Brain microvascular endothelial cell (primary cell): Measurements from ENCODE around the gene PRPF6.

ENCODE experiments used
- DNase-seq: peaks from one replicate; pipeline ENCODE4 v3.0.0-alpha.2; 2020
- H3K27ac ChIP-seq: fragments of 250-450 bp; sonication (Bioruptor Pico); 2 replicates; pipeline ENCODE4 v1.5.1; 2020; ENCODE audit warnings: mild to moderate bottlenecking, moderate library complexity
- H3K27me3 ChIP-seq: fragments of 250-450 bp; sonication (Bioruptor Pico); replicated peaks from 2 replicates; pipeline ENCODE4 v1.5.1; 2020; ENCODE audit warnings: mild to moderate bottlenecking
- H3K36me3 ChIP-seq: fragments of 250-450 bp; sonication (Bioruptor Pico); replicated peaks from 2 replicates; pipeline ENCODE4 v1.5.1; 2020; ENCODE audit warnings: mild to moderate bottlenecking
- H3K4me3 ChIP-seq: 2 replicates; pipeline ENCODE4 v1.5.1; 2011; ENCODE audit warnings: low read depth, mild to moderate bottlenecking, control low read depth, low read length, moderate library complexity
- in situ Hi-C: cut with HindIII; loops from 2 replicates; pipeline ENCODE4 v1.10.0; 2017; ENCODE audit warnings: low sequenced_read_pairs, low pct_ligation_motif_present
- TF ChIP-seq, protein P1 (sequence below): IDR thresholded peaks from 2 replicates; pipeline ENCODE4 v1.5.1; 2011; ENCODE audit warnings: low read depth, mild to moderate bottlenecking, moderate library complexity, low read length, control low read depth, inconsistent platforms; ENCODE audit errors: missing control alignments

PRPF6 gene

DNA sequence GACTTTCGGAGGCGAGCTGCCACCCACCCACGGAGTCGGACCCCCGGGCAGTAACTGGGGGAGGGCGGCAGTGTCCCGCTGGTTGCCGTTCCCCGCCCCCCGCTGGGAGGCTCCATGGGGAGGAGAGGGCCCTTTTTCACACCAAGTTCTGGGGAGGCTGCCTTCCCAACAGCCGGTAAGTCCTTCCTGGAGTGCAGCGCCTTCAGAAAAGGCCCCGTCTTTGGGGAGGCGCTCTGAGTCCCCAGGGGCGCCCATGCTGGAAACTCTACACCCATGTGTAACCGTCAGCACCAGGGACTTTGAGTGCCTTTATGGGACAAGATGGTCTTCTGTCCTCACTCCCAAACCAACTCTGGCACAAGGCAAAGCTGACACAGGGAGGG is 68.9 kb downstream of the PRPF6 start:
- TF ChIP-seq, protein P1, sequence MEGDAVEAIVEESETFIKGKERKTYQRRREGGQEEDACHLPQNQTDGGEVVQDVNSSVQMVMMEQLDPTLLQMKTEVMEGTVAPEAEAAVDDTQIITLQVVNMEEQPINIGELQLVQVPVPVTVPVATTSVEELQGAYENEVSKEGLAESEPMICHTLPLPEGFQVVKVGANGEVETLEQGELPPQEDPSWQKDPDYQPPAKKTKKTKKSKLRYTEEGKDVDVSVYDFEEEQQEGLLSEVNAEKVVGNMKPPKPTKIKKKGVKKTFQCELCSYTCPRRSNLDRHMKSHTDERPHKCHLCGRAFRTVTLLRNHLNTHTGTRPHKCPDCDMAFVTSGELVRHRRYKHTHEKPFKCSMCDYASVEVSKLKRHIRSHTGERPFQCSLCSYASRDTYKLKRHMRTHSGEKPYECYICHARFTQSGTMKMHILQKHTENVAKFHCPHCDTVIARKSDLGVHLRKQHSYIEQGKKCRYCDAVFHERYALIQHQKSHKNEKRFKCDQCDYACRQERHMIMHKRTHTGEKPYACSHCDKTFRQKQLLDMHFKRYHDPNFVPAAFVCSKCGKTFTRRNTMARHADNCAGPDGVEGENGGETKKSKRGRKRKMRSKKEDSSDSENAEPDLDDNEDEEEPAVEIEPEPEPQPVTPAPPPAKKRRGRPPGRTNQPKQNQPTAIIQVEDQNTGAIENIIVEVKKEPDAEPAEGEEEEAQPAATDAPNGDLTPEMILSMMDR: no peak
- Histone ChIP-seq H3K27me3 (peaks cover 20% of the 10 kb centered on the region), H3K4me3 (no peak overlapping the region), H3K27ac (no peak overlapping the region), H3K36me3 (no peaks in the 10 kb centered on the region)
- DNase-seq: no peak
- in situ Hi-C loops: no loop called here

DNA sequence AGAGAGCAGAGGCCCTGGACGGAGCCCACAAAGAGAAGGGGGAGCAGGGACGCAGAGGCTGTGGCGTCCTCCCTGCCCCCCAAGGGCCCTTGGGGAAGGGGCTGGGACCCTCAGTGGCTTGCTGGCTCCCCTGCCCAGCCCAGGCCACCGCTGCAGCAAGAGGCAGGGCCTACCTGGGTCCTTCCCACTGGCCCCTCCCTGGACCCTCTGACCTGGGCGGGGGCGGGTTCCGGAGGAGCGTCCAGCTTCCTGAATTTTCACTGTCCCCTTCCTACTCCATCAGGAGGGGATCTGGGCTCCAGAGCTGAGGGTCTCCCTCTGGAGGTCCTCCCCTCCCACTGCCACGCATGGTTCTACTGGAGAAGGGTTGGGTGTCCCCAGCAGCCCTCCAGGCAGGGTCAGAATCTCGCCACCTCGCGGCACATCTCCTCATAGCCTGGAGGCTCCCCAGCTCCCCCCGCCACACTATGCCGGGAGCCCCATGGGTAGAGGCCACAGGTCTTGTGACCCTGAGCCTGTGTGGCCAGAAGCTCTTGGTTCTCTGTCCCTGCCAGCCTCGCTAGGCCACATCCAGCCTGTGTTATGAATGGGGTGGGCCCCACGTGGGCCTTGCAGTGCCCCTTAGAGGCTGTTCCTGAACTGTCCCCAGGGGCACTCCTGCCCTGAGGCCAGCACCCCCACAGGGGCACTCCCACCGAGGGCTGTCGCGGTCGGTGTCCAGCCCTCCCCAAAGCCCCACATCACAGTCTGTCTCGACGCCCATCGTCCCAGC is 69.5 kb downstream of the PRPF6 start:
- Histone ChIP-seq H3K27me3 (peaks cover 20% of the 10 kb centered on the region), H3K36me3 (no peaks in the 10 kb centered on the region), H3K27ac (no peak overlapping the region), H3K4me3 (no peak overlapping the region)
- DNase-seq: no peak
- TF ChIP-seq, protein P1: no peak
- in situ Hi-C loops: no loop called here

DNA sequence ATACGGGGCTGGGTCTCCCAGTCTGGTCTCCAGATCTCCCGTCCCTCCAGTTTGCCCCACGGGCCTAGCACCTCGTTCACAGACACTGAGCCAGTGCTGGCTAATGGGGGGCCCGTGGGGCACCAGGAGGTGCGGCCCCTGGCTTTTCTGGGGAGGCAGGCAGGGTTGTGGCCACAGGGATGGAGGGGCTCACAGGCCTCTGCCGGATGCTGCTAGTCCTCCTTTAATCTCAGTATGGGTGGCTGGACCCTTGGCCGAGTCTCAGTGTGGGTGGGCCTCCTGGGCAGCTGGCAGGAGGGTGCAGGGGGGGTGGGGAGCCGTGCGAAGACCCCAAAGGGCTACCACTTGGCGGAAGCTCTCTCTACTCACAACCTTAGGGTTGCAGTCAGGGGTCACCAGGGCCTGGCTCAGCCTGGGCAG is 70.1 kb downstream of the PRPF6 start:
- Histone ChIP-seq H3K36me3 (no peaks in the 10 kb centered on the region), H3K27ac (no peak overlapping the region)

DNA sequence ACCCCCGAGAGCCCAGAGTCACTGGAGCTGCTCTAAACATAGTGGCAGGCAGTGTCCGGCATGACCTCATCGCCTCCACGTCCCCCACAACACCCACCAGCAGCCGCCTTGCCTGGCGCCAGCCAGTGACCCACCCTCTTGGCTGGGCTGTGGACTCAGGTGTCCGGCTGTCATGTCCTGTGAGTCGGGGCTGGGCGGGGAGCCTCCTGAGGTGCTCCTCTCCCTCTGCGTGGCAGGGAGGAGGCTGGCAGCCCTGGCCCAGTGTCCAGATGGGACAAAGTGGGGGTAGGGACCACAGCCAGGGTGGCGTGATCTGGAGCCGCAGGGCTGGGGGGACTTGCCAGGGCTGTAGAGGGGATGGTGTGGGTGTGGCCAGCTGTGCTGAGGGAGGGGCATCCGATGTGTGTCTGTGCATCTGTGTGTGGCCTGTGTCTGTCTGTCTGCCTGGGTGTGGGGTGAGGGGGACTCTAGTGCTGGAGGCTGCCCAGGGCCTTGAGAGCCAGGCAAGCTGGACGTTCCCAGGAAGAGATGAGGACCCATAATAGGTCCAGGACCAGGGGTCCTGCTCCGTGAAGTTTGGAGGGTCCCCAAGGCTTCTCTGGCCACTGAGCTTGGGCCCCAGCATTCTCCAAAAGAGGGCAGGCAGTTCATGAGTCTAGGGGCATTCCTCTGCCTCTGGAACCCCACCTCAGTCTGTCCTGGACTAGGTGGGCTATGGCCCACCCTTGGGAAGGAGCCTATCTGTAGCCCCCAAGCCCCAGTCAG is 70.8 kb downstream of the PRPF6 start:
- no peak for DNase-seq
- peaks cover 13% of the 10 kb centered on the region for H3K27me3 ChIP-seq
- no peak overlapping the region for H3K4me3 ChIP-seq
- H3K27ac ChIP-seq: no peak overlapping the region
- TF ChIP-seq, protein P1: no peak
- no peaks in the 10 kb centered on the region for H3K36me3 ChIP-seq
- in situ Hi-C loops: no loop called here

More for the DNA sequence above, 70.1 kb downstream of the PRPF6 start:
- in situ Hi-C loops: no loop called here
- H3K4me3 ChIP-seq: no peak overlapping the region
- DNase-seq: no peak
- H3K27me3 ChIP-seq: peaks cover 18% of the 10 kb centered on the region
- TF ChIP-seq, protein P1: no peak

DNA sequence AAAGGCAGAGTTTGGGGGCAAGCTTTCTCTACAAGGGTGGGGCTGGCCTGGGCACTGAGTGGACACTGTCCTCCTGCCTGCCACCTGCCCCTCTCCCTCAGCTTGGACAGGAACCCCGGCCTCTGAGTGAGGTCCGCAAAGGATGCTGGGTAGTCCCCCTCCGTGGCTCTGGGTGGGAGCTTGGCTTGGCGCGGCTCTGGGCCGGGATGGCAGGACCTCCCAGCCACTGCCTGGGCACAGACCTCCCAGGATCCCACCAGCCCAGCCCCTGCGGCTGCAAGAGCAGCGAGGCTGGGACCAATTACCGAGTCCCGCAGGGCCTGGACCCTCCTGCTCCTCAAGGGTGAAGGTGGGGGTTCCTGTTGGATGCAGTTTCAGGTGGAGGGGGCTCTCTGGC is 71.4 kb downstream of the PRPF6 start:
- H3K36me3 ChIP-seq: no peaks in the 10 kb centered on the region
- TF ChIP-seq, protein P1: no peak
- no peak for DNase-seq
- H3K4me3 ChIP-seq: no peak overlapping the region
- peaks cover 13% of the 10 kb centered on the region for H3K27me3 ChIP-seq
- in situ Hi-C loops: no loop called here
- no peak overlapping the region for H3K27ac ChIP-seq
